H9 (cell line): ENCODE results near the gene KCNG2. TPM values are rescaled to one million over a fixed set of nuclear protein-coding genes. Genes with fewer than 3 reads are reported as not detected.
A peak's percentile ranks its signal among the peaks of the same experiment; 100 is the strongest.

Experiments
- DNase-seq: peaks from one replicate; pipeline ENCODE4 v3.0.0-alpha.2; 2017
- H2AFZ ChIP-seq: one replicate; pipeline ENCODE4 v1.6.1; 2013; ENCODE audit warnings: mild to moderate bottlenecking, low read length, control low read depth, moderate library complexity
- H2AK5ac ChIP-seq: 2 replicates; pipeline ENCODE4 v1.6.1; 2013; ENCODE audit warnings: low read length, control low read depth, mixed read lengths; ENCODE audit not compliant: insufficient read length
- H2BK120ac ChIP-seq: one replicate; pipeline ENCODE4 v1.6.1; 2013; ENCODE audit warnings: low read depth, mild to moderate bottlenecking, low read length, control low read depth, inconsistent platforms; ENCODE audit not compliant: poor library complexity, severe bottlenecking
- H2BK12ac ChIP-seq: 2 replicates; pipeline ENCODE4 v1.6.1; 2013; ENCODE audit warnings: low read length, control low read depth, mixed read lengths, low read depth; ENCODE audit not compliant: insufficient read length
- H2BK15ac ChIP-seq: 2 replicates; pipeline ENCODE4 v1.6.1; 2013; ENCODE audit warnings: low read depth, low read length, control low read depth
- H2BK20ac ChIP-seq: one replicate; pipeline ENCODE4 v1.6.1; 2013; ENCODE audit warnings: low read depth, mild to moderate bottlenecking, low read length, control low read depth, inconsistent platforms; ENCODE audit not compliant: poor library complexity, severe bottlenecking
- H2BK5ac ChIP-seq: 2 replicates; pipeline ENCODE4 v1.6.1; 2013; ENCODE audit warnings: low read length, control low read depth, mixed read lengths; ENCODE audit not compliant: insufficient read length
- H3K14ac ChIP-seq: 2 replicates; pipeline ENCODE4 v1.6.1; 2013; ENCODE audit warnings: low read length, control low read depth; ENCODE audit not compliant: insufficient read depth
- H3K18ac ChIP-seq: 2 replicates; pipeline ENCODE4 v1.6.1; 2013; ENCODE audit warnings: low read depth, mild to moderate bottlenecking, mixed read lengths, low read length, control low read depth; ENCODE audit not compliant: insufficient read length
- H3K23ac ChIP-seq: 2 replicates; pipeline ENCODE4 v1.6.1; 2013; ENCODE audit warnings: low read length, control low read depth, mixed read lengths, low read depth; ENCODE audit not compliant: insufficient read length
- H3K23me2 ChIP-seq: 2 replicates; pipeline ENCODE4 v1.6.1; 2013; ENCODE audit warnings: low read depth, mild to moderate bottlenecking, mixed read lengths, low read length, control low read depth; ENCODE audit not compliant: insufficient read length, poor library complexity, severe bottlenecking
- H3K27ac ChIP-seq: 2 replicates; pipeline ENCODE4 v1.5.1; 2013; ENCODE audit warnings: low read length, control low read depth, mixed read lengths, low read depth; ENCODE audit not compliant: insufficient read length
- H3K27me3 ChIP-seq: 2 replicates; pipeline ENCODE4 v1.6.1; 2013; ENCODE audit warnings: low read length, control low read depth, inconsistent platforms; ENCODE audit not compliant: insufficient read depth
- H3K4ac ChIP-seq: 2 replicates; pipeline ENCODE4 v1.6.1; 2013; ENCODE audit warnings: low read depth, mild to moderate bottlenecking, control low read depth, inconsistent platforms, low read length, moderate library complexity
- H3K4me1 ChIP-seq: 2 replicates; pipeline ENCODE4 v1.6.1; 2013; ENCODE audit warnings: low read length, control low read depth, inconsistent platforms; ENCODE audit not compliant: insufficient read depth
- H3K4me2 ChIP-seq: 2 replicates; pipeline ENCODE4 v1.6.1; 2013; ENCODE audit warnings: low read length, control low read depth, mixed read lengths; ENCODE audit not compliant: insufficient read length, insufficient read depth
- H3K56ac ChIP-seq: 2 replicates; pipeline ENCODE4 v1.6.1; 2013; ENCODE audit warnings: low read depth, mild to moderate bottlenecking, mixed read lengths, low read length, control low read depth; ENCODE audit not compliant: insufficient read length
- H3K79me1 ChIP-seq: 2 replicates; pipeline ENCODE4 v1.6.1; 2013; ENCODE audit warnings: low read depth, mild to moderate bottlenecking, moderate library complexity, low read length, control low read depth, inconsistent platforms; ENCODE audit not compliant: insufficient read depth, poor library complexity, severe bottlenecking
- H3K79me2 ChIP-seq: 2 replicates; pipeline ENCODE4 v1.6.1; 2013; ENCODE audit warnings: low read length, control low read depth, inconsistent platforms; ENCODE audit not compliant: insufficient read depth
- H3K9ac ChIP-seq: 2 replicates; pipeline ENCODE4 v1.6.1; 2013; ENCODE audit warnings: low read length, control low read depth, mixed read lengths; ENCODE audit not compliant: insufficient read length; ENCODE audit errors: extremely low read depth
- H3K9me3 ChIP-seq: one replicate; pipeline ENCODE4 v1.6.1; 2013; ENCODE audit warnings: low read depth, low read length, inconsistent platforms; ENCODE audit not compliant: control insufficient read depth
- H3T11ph ChIP-seq: one replicate; pipeline ENCODE4 v1.6.1; 2013; ENCODE audit warnings: mild to moderate bottlenecking, low read length, control low read depth, inconsistent platforms
- H4K20me1 ChIP-seq: one replicate; pipeline ENCODE4 v1.6.1; 2013; ENCODE audit not compliant: control insufficient read depth, insufficient read length, insufficient read depth
- H4K5ac ChIP-seq: 2 replicates; pipeline ENCODE4 v1.6.1; 2013; ENCODE audit warnings: low read depth, mild to moderate bottlenecking, mixed read lengths, low read length, control low read depth; ENCODE audit not compliant: insufficient read length
- H4K8ac ChIP-seq: replicated peaks from 2 replicates; pipeline ENCODE4 v1.6.1; 2013; ENCODE audit warnings: low read length, control low read depth, mixed read lengths, low read depth; ENCODE audit not compliant: insufficient read length
- H4K91ac ChIP-seq: 2 replicates; pipeline ENCODE4 v1.6.1; 2013; ENCODE audit warnings: low read depth, mild to moderate bottlenecking, moderate library complexity, mixed read lengths, low read length, control low read depth; ENCODE audit not compliant: insufficient read length
- H3K27ac Mint-ChIP-seq, 3 experiments: 2 replicates in 2 of 3; 3 replicates in 1 of 3; pipeline ENCODE4 v1.8.0; 2020 to 2021; ENCODE audit warnings: mixed read lengths in 3 of 3, mild to moderate bottlenecking in 1 of 3, moderate library complexity in 1 of 3
- H3K27me3 Mint-ChIP-seq: 2 replicates; pipeline ENCODE4 v1.8.0; 2021; ENCODE audit warnings: low read depth, mild to moderate bottlenecking, moderate library complexity, mixed read lengths
- H3K36me3 Mint-ChIP-seq, 3 experiments: 2 replicates in 2 of 3; 3 replicates in 1 of 3; pipeline ENCODE4 v1.8.0; 2020 to 2021; ENCODE audit warnings: low read depth in 3 of 3, mixed read lengths in 3 of 3; ENCODE audit not compliant: insufficient read depth in 1 of 3
- H3K4me1 Mint-ChIP-seq, 2 experiments: 2 replicates each; pipeline ENCODE4 v1.8.0; 2020; ENCODE audit warnings: mixed read lengths in 2 of 2
- H3K4me3 Mint-ChIP-seq, 2 experiments: 2 replicates in 1 of 2; 3 replicates in 1 of 2; pipeline ENCODE4 v1.8.0; 2020 to 2021; ENCODE audit warnings: mild to moderate bottlenecking in 2 of 2, mixed read lengths in 2 of 2, moderate library complexity in 1 of 2
- H3K9me3 Mint-ChIP-seq, 2 experiments: 2 replicates in 1 of 2; 3 replicates in 1 of 2; pipeline ENCODE4 v1.8.0; 2020; ENCODE audit warnings: mild to moderate bottlenecking in 2 of 2, mixed read lengths in 2 of 2, moderate library complexity in 1 of 2
- WGBS: extraction: QIAGEN DNeasy Blood & Tissue Kit; methylation state at CpG from one replicate; pipeline ENCODE4 v1.1.7; 2013; ENCODE audit warnings: missing lambda C conversion rate, low lambda C conversion rate, mixed read lengths; ENCODE audit not compliant: insufficient read length; ENCODE audit errors: extremely low coverage; 5-methylcytosine and 5-hydroxymethylcytosine counted together
- total RNA-seq: library from RNA; stranded (reverse); gene quantifications from 2 replicates; pipeline ENCODE4 v1.2.1, GENCODE V29; 2021
- TF ChIP-seq, protein P1 (sequence below): fragments of 200-600 bp; sonication (generic); conservative IDR thresholded peaks from 3 replicates; pipeline ENCODE4 v1.8.0; 2021; ENCODE audit warnings: antibody characterized with exemption, mild to moderate bottlenecking

Gene KCNG2
- total RNA-seq, 1 experiment from 2014 or later: 0.15 TPM

- Histone ChIP-seq H4K5ac (no peak overlapping the region), H4K20me1 (no peaks in the 10 kb centered on the region), H3K79me2 (no peaks in the 10 kb centered on the region), H3K23me2 (peaks cover 4% of the 10 kb centered on the region), H2AFZ (no peak overlapping the region), H3K79me1 (no peaks in the 10 kb centered on the region), H3K4me1 (no peaks in the 10 kb centered on the region), H2BK20ac (no peak overlapping the region), H3K9me3 (no peaks in the 10 kb centered on the region), H3K14ac (no peak overlapping the region), H3K18ac (no peak overlapping the region), H2BK12ac (no peak overlapping the region), H3K4me2 (no peak overlapping the region), H3K23ac (no peak overlapping the region), H2AK5ac (no peak overlapping the region), H3K9ac (no peak overlapping the region), H3T11ph (no peak overlapping the region), H2BK15ac (no peak overlapping the region), H2BK5ac (no peak overlapping the region), H4K8ac (no peak overlapping the region), H3K27ac (no peak overlapping the region), H3K56ac (no peak overlapping the region), H4K91ac (no peak overlapping the region), H3K27me3 (peaks cover 5% of the 10 kb centered on the region; the same call in 1 of the 2 replicates), H3K4ac (no peak overlapping the region), H2BK120ac (no peak overlapping the region)
- TF ChIP-seq, protein P1, sequence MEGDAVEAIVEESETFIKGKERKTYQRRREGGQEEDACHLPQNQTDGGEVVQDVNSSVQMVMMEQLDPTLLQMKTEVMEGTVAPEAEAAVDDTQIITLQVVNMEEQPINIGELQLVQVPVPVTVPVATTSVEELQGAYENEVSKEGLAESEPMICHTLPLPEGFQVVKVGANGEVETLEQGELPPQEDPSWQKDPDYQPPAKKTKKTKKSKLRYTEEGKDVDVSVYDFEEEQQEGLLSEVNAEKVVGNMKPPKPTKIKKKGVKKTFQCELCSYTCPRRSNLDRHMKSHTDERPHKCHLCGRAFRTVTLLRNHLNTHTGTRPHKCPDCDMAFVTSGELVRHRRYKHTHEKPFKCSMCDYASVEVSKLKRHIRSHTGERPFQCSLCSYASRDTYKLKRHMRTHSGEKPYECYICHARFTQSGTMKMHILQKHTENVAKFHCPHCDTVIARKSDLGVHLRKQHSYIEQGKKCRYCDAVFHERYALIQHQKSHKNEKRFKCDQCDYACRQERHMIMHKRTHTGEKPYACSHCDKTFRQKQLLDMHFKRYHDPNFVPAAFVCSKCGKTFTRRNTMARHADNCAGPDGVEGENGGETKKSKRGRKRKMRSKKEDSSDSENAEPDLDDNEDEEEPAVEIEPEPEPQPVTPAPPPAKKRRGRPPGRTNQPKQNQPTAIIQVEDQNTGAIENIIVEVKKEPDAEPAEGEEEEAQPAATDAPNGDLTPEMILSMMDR: no peak
- peaks cover 0 to 7% (median 4%) of the 10 kb centered on the region in 3 experiments; a peak in 3 of 7 replicates for H3K36me3 Mint-ChIP-seq
- no peak overlapping the region for H3K27ac Mint-ChIP-seq
- peaks cover 30% of the 10 kb centered on the region for H3K27me3 Mint-ChIP-seq
- peaks cover 9 to 25% of the 10 kb centered on the region in 2 experiments for H3K4me1 Mint-ChIP-seq
- H3K9me3 Mint-ChIP-seq: no peaks in the 10 kb centered on the region
- peak; percentile 24 for DNase-seq
- WGBS: no CpG with 5 or more reads among the region's 14 CpGs
- H3K4me3 Mint-ChIP-seq: no peak overlapping the region
Measured at GRCh38 chr18:79947054-79947755, 149.5 kb downstream of the KCNG2 start.
